Thyroid gland (tissue), 4 donors: ENCODE measurements around the gene BBS9.

Experiments used
- POLR2A ChIP-seq, 2 donors: fragments of 450-650 bp; IDR thresholded peaks; one replicate each; pipeline ENCODE4 v1.6.1; 2017; ENCODE audit warnings: antibody characterized with exemption in 2 of 2, mild to moderate bottlenecking in 2 of 2, moderate library complexity in 1 of 2
- TF ChIP-seq, protein P1 (sequence below), 6 experiments: fragments of 200-600 bp in 3 of 6; fragments of 450-650 bp in 3 of 6; sonication (generic) in 3 of 6; IDR thresholded peaks; one replicate each; pipeline ENCODE4 v1.5.1; 2016 to 2019; ENCODE audit warnings: antibody characterized with exemption in 6 of 6, mild to moderate bottlenecking in 2 of 6, inconsistent platforms in 1 of 6, moderate library complexity in 1 of 6

DNA sequence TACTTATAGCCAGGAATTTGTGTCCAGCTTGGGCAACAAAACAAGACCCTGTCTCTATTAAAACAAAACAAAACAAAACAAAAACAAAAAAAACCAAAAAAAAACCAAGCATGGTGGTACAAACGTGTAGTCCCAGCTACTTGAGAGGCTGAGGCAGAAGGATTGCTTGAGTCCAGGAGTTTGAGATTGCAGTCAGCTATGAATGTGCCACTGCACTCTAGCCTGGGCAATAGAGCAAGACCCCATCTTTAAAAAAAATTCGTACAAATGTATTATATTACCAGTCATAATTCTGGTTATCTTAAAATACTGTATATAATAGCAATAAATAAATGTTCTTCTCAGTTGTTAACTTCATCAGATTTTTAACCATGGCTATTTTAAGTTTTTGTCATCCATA, 2.3 kb upstream of the BBS9 start:
- TF ChIP-seq, protein P1, sequence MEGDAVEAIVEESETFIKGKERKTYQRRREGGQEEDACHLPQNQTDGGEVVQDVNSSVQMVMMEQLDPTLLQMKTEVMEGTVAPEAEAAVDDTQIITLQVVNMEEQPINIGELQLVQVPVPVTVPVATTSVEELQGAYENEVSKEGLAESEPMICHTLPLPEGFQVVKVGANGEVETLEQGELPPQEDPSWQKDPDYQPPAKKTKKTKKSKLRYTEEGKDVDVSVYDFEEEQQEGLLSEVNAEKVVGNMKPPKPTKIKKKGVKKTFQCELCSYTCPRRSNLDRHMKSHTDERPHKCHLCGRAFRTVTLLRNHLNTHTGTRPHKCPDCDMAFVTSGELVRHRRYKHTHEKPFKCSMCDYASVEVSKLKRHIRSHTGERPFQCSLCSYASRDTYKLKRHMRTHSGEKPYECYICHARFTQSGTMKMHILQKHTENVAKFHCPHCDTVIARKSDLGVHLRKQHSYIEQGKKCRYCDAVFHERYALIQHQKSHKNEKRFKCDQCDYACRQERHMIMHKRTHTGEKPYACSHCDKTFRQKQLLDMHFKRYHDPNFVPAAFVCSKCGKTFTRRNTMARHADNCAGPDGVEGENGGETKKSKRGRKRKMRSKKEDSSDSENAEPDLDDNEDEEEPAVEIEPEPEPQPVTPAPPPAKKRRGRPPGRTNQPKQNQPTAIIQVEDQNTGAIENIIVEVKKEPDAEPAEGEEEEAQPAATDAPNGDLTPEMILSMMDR (IDR thresholded peaks at IDR 0.05) = no peak
- no peak for TF ChIP-seq POLR2A (IDR thresholded peaks at IDR 0.05)
